Glutamatergic neuron (in vitro differentiated cells): ENCODE data around the gene RAB8A. TPM values are rescaled to one million over a fixed set of nuclear protein-coding genes. Genes with fewer than 3 reads are reported as not detected.

Experiments used
- DNase-seq: peaks from one replicate; pipeline ENCODE4 v3.0.0; 2022
- H3K27ac Mint-ChIP-seq: one replicate; pipeline ENCODE4 v1.8.0; 2020; ENCODE audit warnings: mild to moderate bottlenecking, mixed read lengths, inconsistent platforms; ENCODE audit not compliant: unreplicated experiment
- H3K27me3 Mint-ChIP-seq: one replicate; pipeline ENCODE4 v1.8.0; 2020; ENCODE audit warnings: mild to moderate bottlenecking, moderate library complexity, mixed read lengths, inconsistent platforms; ENCODE audit not compliant: unreplicated experiment
- H3K36me3 Mint-ChIP-seq: one replicate; pipeline ENCODE4 v1.8.0; 2020; ENCODE audit warnings: mild to moderate bottlenecking, mixed read lengths, inconsistent platforms; ENCODE audit not compliant: unreplicated experiment
- H3K4me1 Mint-ChIP-seq: one replicate; pipeline ENCODE4 v1.8.0; 2020; ENCODE audit warnings: mild to moderate bottlenecking, low read depth, mixed read lengths, inconsistent platforms; ENCODE audit not compliant: unreplicated experiment
- H3K4me3 Mint-ChIP-seq: one replicate; pipeline ENCODE4 v1.8.0; 2020; ENCODE audit warnings: mild to moderate bottlenecking, mixed read lengths, inconsistent platforms; ENCODE audit not compliant: unreplicated experiment
- H3K9me3 Mint-ChIP-seq: one replicate; pipeline ENCODE4 v1.8.0; 2020; ENCODE audit warnings: mild to moderate bottlenecking, moderate library complexity, mixed read lengths, inconsistent platforms; ENCODE audit not compliant: unreplicated experiment
- CTCF ChIP-seq: fragments of 200-600 bp; sonication (generic); IDR thresholded peaks from one replicate; pipeline ENCODE4 v1.5.0; 2021; ENCODE audit not compliant: partially characterized antibody, unreplicated experiment
- total RNA-seq: library from RNA; stranded (reverse); fragmentation: NEBNext Ultra II Directional; extraction: Animal tissue kit (Norgen Biotek cat#: 25700); gene quantifications from one replicate; pipeline ENCODE4 v1.2.1, GENCODE V29; 2021; ENCODE audit not compliant: unreplicated experiment

The RAB8A gene
- total RNA-seq, 1 donor from 2014 or later: 58.9 TPM

- peaks cover 9% of the 10 kb centered on the region for H3K27me3 Mint-ChIP-seq
- peaks cover 2% of the 10 kb centered on the region for H3K4me1 Mint-ChIP-seq
- peaks cover 3% of the 10 kb centered on the region for H3K9me3 Mint-ChIP-seq
- H3K27ac Mint-ChIP-seq: no peak overlapping the region
- H3K36me3 Mint-ChIP-seq: no peaks in the 10 kb centered on the region
- DNase-seq: no peak
- no peak overlapping the region for H3K4me3 Mint-ChIP-seq
- TF ChIP-seq CTCF: no peak
Measured at GRCh38 chr19:16071072-16071691, 40.5 kb upstream of the RAB8A start.

- no peaks in the 10 kb centered on the region for H3K36me3 Mint-ChIP-seq
- H3K9me3 Mint-ChIP-seq: peaks cover 10% of the 10 kb centered on the region
- peaks cover 8% of the 10 kb centered on the region for H3K4me1 Mint-ChIP-seq
- H3K4me3 Mint-ChIP-seq: no peak overlapping the region
- DNase-seq: no peak
- H3K27me3 Mint-ChIP-seq: peaks cover 16% of the 10 kb centered on the region
- TF ChIP-seq CTCF: no peak
- no peak overlapping the region for H3K27ac Mint-ChIP-seq
Measured at GRCh38 chr19:16073481-16073880, 38.2 kb upstream of the RAB8A start.

- no peak for TF ChIP-seq CTCF
- no peak for DNase-seq
- H3K9me3 Mint-ChIP-seq: peaks cover 10% of the 10 kb centered on the region
- H3K27ac Mint-ChIP-seq: no peak overlapping the region
- H3K27me3 Mint-ChIP-seq: peaks cover 17% of the 10 kb centered on the region
- no peak overlapping the region for H3K4me3 Mint-ChIP-seq
- H3K36me3 Mint-ChIP-seq: no peaks in the 10 kb centered on the region
- H3K4me1 Mint-ChIP-seq: peaks cover 10% of the 10 kb centered on the region
Measured at GRCh38 chr19:16073988-16074387, 37.7 kb upstream of the RAB8A start.

- Mint-ChIP-seq H3K4me3 (peak overlapping the region; percentile 83), H3K4me1 (peaks cover 15% of the 10 kb centered on the region)
Measured at GRCh38 chr19:16074488-16075365, 37.0 kb upstream of the RAB8A start.

More at GRCh38 chr19:16074488-16075365, 37.0 kb upstream of the RAB8A start:
- no peak for DNase-seq
- H3K9me3 Mint-ChIP-seq: peaks cover 10% of the 10 kb centered on the region
- peaks cover 17% of the 10 kb centered on the region for H3K27me3 Mint-ChIP-seq
- H3K27ac Mint-ChIP-seq: peak overlapping the region; percentile 77
- no peak for TF ChIP-seq CTCF
- no peaks in the 10 kb centered on the region for H3K36me3 Mint-ChIP-seq
